Transverse colon (tissue), 4 donors: Measurements from ENCODE around the gene TTC4.

Experiments used
- CTCF ChIP-seq, 5 experiments: fragments of 200-600 bp in 3 of 5; fragments of 450-650 bp in 2 of 5; sonication (generic) in 3 of 5; IDR thresholded peaks; 1 replicate in 2 of 5; 2 replicates in 3 of 5; pipeline ENCODE4 v1.5.1; 2016 to 2017; ENCODE audit warnings: antibody characterized with exemption in 5 of 5, inconsistent platforms in 3 of 5, mild to moderate bottlenecking in 2 of 5, moderate library complexity in 1 of 5
- POLR2A ChIP-seq: fragments of 450-650 bp; IDR thresholded peaks from one replicate; pipeline ENCODE4 v1.6.1; 2016; ENCODE audit warnings: antibody characterized with exemption, mild to moderate bottlenecking, moderate library complexity
- POLR2AphosphoS5 ChIP-seq, 3 donors: sonication (generic); formaldehyde crosslinking; IDR thresholded peaks; one replicate each; pipeline ENCODE4 v1.6.1; 2016; ENCODE audit warnings: antibody characterized with exemption in 3 of 3

GRCh38 chr1:54750596-54750995, 34.9 kb downstream of the TTC4 start:
- TF ChIP-seq CTCF (IDR thresholded peaks at IDR 0.05): no peak
- TF ChIP-seq POLR2A: no peak
- no peak for TF ChIP-seq POLR2AphosphoS5 (IDR thresholded peaks at IDR 0.05)
